ENCODE data around the gene THEM4. TPM values are rescaled to one million over a fixed set of nuclear protein-coding genes. Genes with fewer than 3 reads are reported as not detected.
"Not testable (repeated sequence)": the region's sequence is repeated elsewhere in the genome, so short reads cannot be mapped to it uniquely, and the experiment has no call there.

THEM4 gene
- total RNA-seq, 1 donor from 2014 or later = 18.0 TPM

GRCh38 chr1:151860504-151861187 is 48.7 kb downstream of the THEM4 start:
- DNase-seq (ENCODE audit: low read depth, low spot score) = no peak

- DNase-seq (ENCODE audit: low read depth, low spot score) = no peak
Measured at GRCh38 chr1:151859891-151860293, 49.4 kb downstream of the THEM4 start.

- DNase-seq (ENCODE audit: low read depth, low spot score) = no peak
Measured at GRCh38 chr1:151858886-151859665, 50.2 kb downstream of the THEM4 start.

GRCh38 chr1:151858030-151858746 is 51.1 kb downstream of the THEM4 start:
- DNase-seq (ENCODE audit: low read depth, low spot score) = no peak

- DNase-seq (ENCODE audit: low read depth, low spot score) = no peak
Measured at GRCh38 chr1:151855933-151856332, 53.4 kb downstream of the THEM4 start.

- DNase-seq (ENCODE audit: low read depth, low spot score) = not testable (repeated sequence)
Measured at GRCh38 chr1:151855516-151855915, 53.8 kb downstream of the THEM4 start.

GRCh38 chr1:151854658-151855057 is 54.7 kb downstream of the THEM4 start:
- no peak for DNase-seq (ENCODE audit: low read depth, low spot score)

- DNase-seq (ENCODE audit: low read depth, low spot score) = no peak
Measured at GRCh38 chr1:151853411-151853943, 55.8 kb downstream of the THEM4 start, which contains the start of gene THEM5. Gene THEM5 (minus strand): TSS chr1:151853712. CDS start chr1:151853565, 147 bp downstream.

- DNase-seq (ENCODE audit: low read depth, low spot score) = no peak
Measured at GRCh38 chr1:151852733-151853132, 56.6 kb downstream of the THEM4 start.

GRCh38 chr1:151851886-151852285 is 57.4 kb downstream of the THEM4 start:
- DNase-seq (ENCODE audit: low read depth, low spot score) = no peak

- DNase-seq (ENCODE audit: low read depth, low spot score) = no peak
Measured at GRCh38 chr1:151849871-151850270, 59.4 kb downstream of the THEM4 start.

GRCh38 chr1:151849126-151849525 is 60.2 kb downstream of the THEM4 start:
- no peak for DNase-seq (ENCODE audit: low read depth, low spot score)

- peak; percentile 76 for DNase-seq (ENCODE audit: low read depth, low spot score)
Measured at GRCh38 chr1:151847867-151848596, 61.3 kb downstream of the THEM4 start.

GRCh38 chr1:151846686-151847237 is 62.5 kb downstream of the THEM4 start:
- DNase-seq (ENCODE audit: low read depth, low spot score) = no peak

- DNase-seq (ENCODE audit: low read depth, low spot score) = no peak
Measured at GRCh38 chr1:151846062-151846568, 63.2 kb downstream of the THEM4 start.

- DNase-seq (ENCODE audit: low read depth, low spot score) = no peak
Measured at GRCh38 chr1:151843398-151843797, 65.9 kb downstream of the THEM4 start.

GRCh38 chr1:151841141-151841540 is 68.2 kb downstream of the THEM4 start:
- no peak for DNase-seq (ENCODE audit: low read depth, low spot score)

GRCh38 chr1:151840421-151840820 is 68.9 kb downstream of the THEM4 start:
- no peak for DNase-seq (ENCODE audit: low read depth, low spot score)

GRCh38 chr1:151839457-151840403 is 69.6 kb downstream of the THEM4 start, which contains the start of gene C2CD4D:
Gene C2CD4D (minus strand): TSS chr1:151839820. CDS start chr1:151838989, 831 bp downstream.
- DNase-seq (ENCODE audit: low read depth, low spot score) = no peak
